H1 (cell line): ENCODE results near the gene GRIK4. TPM values are rescaled to one million over a fixed set of nuclear protein-coding genes. Genes with fewer than 3 reads are reported as not detected.
A peak's percentile ranks its signal among the peaks of the same experiment; 100 is the strongest.

ENCODE experiments used
- CTCF ChIA-PET: fragments of 300-600 bp; sonication (Branson Sonifier 250); formaldehyde crosslinking; loops from one replicate; lab custom pipeline; 2021; ENCODE audit not compliant: partially characterized antibody; lab: Charles Lee
- POLR2A ChIA-PET: fragments of 300-600 bp; sonication (Branson Sonifier 250); formaldehyde crosslinking; loops from one replicate; lab custom pipeline; 2021; ENCODE audit warnings: inconsistent platforms; ENCODE audit not compliant: partially characterized antibody; lab: Charles Lee
- DNase-seq, 2 experiments: peaks; one replicate each; pipeline versions ENCODE4 v3.0.0 to v3.0.0-alpha.2; 2010 to 2022; ENCODE audit warnings: low spot score in 2 of 2, low read depth in 1 of 2, mixed read lengths in 1 of 2
- FAIRE-seq: peaks from 2 replicates; lab custom pipeline; 2011; peaks lifted over from hg19 to GRCh38; lab: Jason Lieb, UNC
- H2AFZ ChIP-seq: 2 replicates; pipeline ENCODE4 v1.8.1; 2012; ENCODE audit warnings: low read length, inconsistent platforms
- H2AK5ac ChIP-seq: 2 replicates; pipeline ENCODE4 v1.6.1; 2013; ENCODE audit warnings: low read depth, low read length
- H2BK120ac ChIP-seq: replicated peaks from 2 replicates; pipeline ENCODE3; 2013; ENCODE audit warnings: low read depth, low read length, inconsistent platforms
- H2BK12ac ChIP-seq: 2 replicates; pipeline ENCODE4 v1.6.1; 2013; ENCODE audit warnings: low read depth, low read length
- H2BK15ac ChIP-seq: 2 replicates; pipeline ENCODE4 v1.6.1; 2013; ENCODE audit warnings: low read length
- H2BK20ac ChIP-seq: 2 replicates; pipeline ENCODE4 v1.6.1; 2013; ENCODE audit warnings: low read length
- H2BK5ac ChIP-seq: 2 replicates; pipeline ENCODE4 v1.6.1; 2013; ENCODE audit warnings: low read depth, low read length
- H3K14ac ChIP-seq: 2 replicates; pipeline ENCODE4 v1.6.1; 2013; ENCODE audit warnings: inconsistent platforms; ENCODE audit not compliant: insufficient read length
- H3K18ac ChIP-seq: 2 replicates; pipeline ENCODE4 v1.6.1; 2013; ENCODE audit warnings: low read length; ENCODE audit errors: extremely low read depth
- H3K23ac ChIP-seq: 2 replicates; pipeline ENCODE4 v1.6.1; 2013; ENCODE audit warnings: inconsistent platforms; ENCODE audit not compliant: insufficient read length
- H3K23me2 ChIP-seq: 2 replicates; pipeline ENCODE4 v1.6.1; 2013; ENCODE audit warnings: low read depth, low read length
- H3K27ac ChIP-seq: 2 replicates; pipeline ENCODE4 v1.6.1; 2011; ENCODE audit warnings: low read depth, low read length, inconsistent platforms
- H3K27me3 ChIP-seq, 4 experiments: replicated peaks in 1 of 4; 1 replicate in 1 of 4; 2 replicates in 3 of 4; pipeline versions ENCODE4 v1.6.1 to v1.8.1; 2011 to 2013; ENCODE audit warnings: low read length in 3 of 4, mild to moderate bottlenecking in 3 of 4, inconsistent platforms in 2 of 4, mixed read lengths in 2 of 4, moderate library complexity in 1 of 4; ENCODE audit not compliant: control insufficient read depth in 3 of 4, insufficient read depth in 3 of 4; ENCODE audit errors: extremely low read depth in 1 of 4
- H3K36me3 ChIP-seq, 4 experiments: 2 replicates each; pipeline versions ENCODE4 v1.6.1 to v1.8.1; 2011 to 2013; ENCODE audit warnings: mild to moderate bottlenecking in 4 of 4, low read length in 3 of 4, moderate library complexity in 2 of 4, control low read depth in 1 of 4, inconsistent platforms in 1 of 4; ENCODE audit not compliant: insufficient read depth in 4 of 4, control insufficient read depth in 2 of 4
- H3K4ac ChIP-seq: replicated peaks from 2 replicates; pipeline ENCODE3; 2013; ENCODE audit warnings: low read length, low read depth, mixed read lengths, inconsistent platforms; ENCODE audit not compliant: insufficient read length
- H3K4me1 ChIP-seq, 4 experiments: replicated peaks in 1 of 4; 1 replicate in 1 of 4; 2 replicates in 3 of 4; pipeline versions ENCODE4 v1.6.1 to v1.8.1; 2011 to 2013; ENCODE audit warnings: low read length in 3 of 4, inconsistent platforms in 2 of 4, mixed read lengths in 1 of 4; ENCODE audit not compliant: insufficient read depth in 4 of 4, control insufficient read depth in 3 of 4
- H3K4me2 ChIP-seq, 2 experiments: 2 replicates each; pipeline versions ENCODE4 v1.6.1 to v1.8.1; 2011 to 2013; ENCODE audit warnings: low read depth in 2 of 2, low read length in 2 of 2, control low read depth in 1 of 2, inconsistent platforms in 1 of 2, mild to moderate bottlenecking in 1 of 2; ENCODE audit not compliant: insufficient read depth in 1 of 2
- H3K4me3 ChIP-seq, 4 experiments: fragments of 200-600, 300-600 bp in 1 of 4; sonication (generic), shearing (Covaris generic), sonication (Bioruptor Twin) in 1 of 4; 2 replicates each; pipeline versions ENCODE4 v1.5.1 to v1.8.1; 2011 to 2016; ENCODE audit warnings: low read length in 4 of 4, low read depth in 3 of 4, control low read depth in 2 of 4, inconsistent platforms in 2 of 4, mild to moderate bottlenecking in 2 of 4, mixed read lengths in 1 of 4, moderate library complexity in 1 of 4; ENCODE audit not compliant: insufficient read depth in 2 of 4; ENCODE audit errors: extremely low read depth in 1 of 4
- H3K56ac ChIP-seq: replicated peaks from 2 replicates; pipeline ENCODE3; 2013; ENCODE audit warnings: low read depth, mild to moderate bottlenecking, mixed read lengths, low read length, inconsistent platforms; ENCODE audit not compliant: insufficient read length
- H3K79me1 ChIP-seq: 2 replicates; pipeline ENCODE4 v1.6.1; 2013; ENCODE audit warnings: low read depth, low read length, control low read depth
- H3K79me2 ChIP-seq, 2 experiments: 2 replicates each; pipeline versions ENCODE4 v1.6.1 to v1.8.1; 2012 to 2013; ENCODE audit warnings: low read length in 2 of 2, mild to moderate bottlenecking in 2 of 2, inconsistent platforms in 1 of 2; ENCODE audit not compliant: insufficient read depth in 2 of 2, control insufficient read depth in 1 of 2
- H3K9ac ChIP-seq, 4 experiments: replicated peaks in 1 of 4; 1 replicate in 1 of 4; 2 replicates in 3 of 4; pipeline versions ENCODE4 v1.6.1 to v1.8.1; 2011 to 2013; ENCODE audit warnings: low read depth in 3 of 4, low read length in 3 of 4, control low read depth in 2 of 4, mild to moderate bottlenecking in 2 of 4, moderate library complexity in 2 of 4, inconsistent platforms in 1 of 4; ENCODE audit errors: extremely low read depth in 1 of 4
- H3K9me3 ChIP-seq, 2 experiments: 2 replicates each; pipeline versions ENCODE4 v1.6.1 to v1.8.1; 2012 to 2013; ENCODE audit warnings: mild to moderate bottlenecking in 2 of 2, moderate library complexity in 2 of 2, control low read depth in 1 of 2, inconsistent platforms in 1 of 2, low read depth in 1 of 2, low read length in 1 of 2, mixed read lengths in 1 of 2; ENCODE audit not compliant: insufficient read depth in 2 of 2
- H4K20me1 ChIP-seq, 2 experiments: replicated peaks in 1 of 2; 2 replicates each; pipeline versions ENCODE3 to v1.8.1; 2011 to 2013; ENCODE audit warnings: inconsistent platforms in 2 of 2, low read length in 2 of 2, mild to moderate bottlenecking in 1 of 2; ENCODE audit not compliant: insufficient read depth in 2 of 2, control insufficient read depth in 1 of 2
- H4K5ac ChIP-seq: 2 replicates; pipeline ENCODE4 v1.6.1; 2013; ENCODE audit warnings: low read length, low read depth, mixed read lengths, inconsistent platforms; ENCODE audit not compliant: insufficient read length
- H4K8ac ChIP-seq: 2 replicates; pipeline ENCODE4 v1.8.0; 2013; ENCODE audit warnings: mild to moderate bottlenecking, moderate library complexity, low read length, inconsistent platforms; ENCODE audit not compliant: insufficient read depth; ENCODE audit errors: extremely low read depth
- H4K91ac ChIP-seq: replicated peaks from 2 replicates; pipeline ENCODE3; 2013; ENCODE audit warnings: low read length, mixed read lengths, inconsistent platforms; ENCODE audit not compliant: insufficient read length
- BRCA1 ChIP-seq: IDR thresholded peaks from 2 replicates; pipeline ENCODE4 v1.6.1; 2012; ENCODE audit warnings: low read depth, low read length, improper control_type of control experiment
- CTBP2 ChIP-seq: IDR thresholded peaks from 2 replicates; pipeline ENCODE4 v1.7.0; 2011; ENCODE audit warnings: borderline replicate concordance, mild to moderate bottlenecking, moderate library complexity, mixed read lengths, low read length; ENCODE audit not compliant: insufficient read depth, insufficient read length
- CTCF ChIP-seq, 3 experiments: IDR thresholded peaks; 1 replicate in 2 of 3; 2 replicates in 1 of 3; pipeline versions ENCODE4 v1.5.1 to v1.6.1; 2011; ENCODE audit warnings: low read length in 3 of 3, mild to moderate bottlenecking in 3 of 3, inconsistent platforms in 2 of 3, low read depth in 1 of 3, moderate library complexity in 1 of 3; ENCODE audit not compliant: insufficient read depth in 1 of 3; ENCODE audit errors: control extremely low read depth in 1 of 3
- EGR1 ChIP-seq: IDR thresholded peaks from 2 replicates; pipeline ENCODE4 v1.6.1; 2011; ENCODE audit warnings: low read depth, low read length, borderline replicate concordance
- MAFK ChIP-seq: IDR thresholded peaks from 2 replicates; pipeline ENCODE4 v1.6.1; 2012; ENCODE audit warnings: low read depth, mild to moderate bottlenecking, improper control_type of control experiment, low read length
- RAD21 ChIP-seq, 2 experiments: IDR thresholded peaks in 1 of 2; conservative IDR thresholded peaks in 1 of 2; 2 replicates each; pipeline ENCODE4 v1.6.1; 2011; ENCODE audit warnings: low read depth in 2 of 2, low read length in 2 of 2, improper control_type of control experiment in 1 of 2, inconsistent platforms in 1 of 2, mild to moderate bottlenecking in 1 of 2, moderate library complexity in 1 of 2
- SRF ChIP-seq: IDR thresholded peaks from 2 replicates; pipeline ENCODE4 v1.6.1; 2011; ENCODE audit warnings: mild to moderate bottlenecking, low read depth, low read length, moderate library complexity
- USF2 ChIP-seq: IDR thresholded peaks from 2 replicates; pipeline ENCODE4 v1.6.1; 2011; ENCODE audit warnings: low read length, improper control_type of control experiment
- WGBS, 2 experiments: shearing (Covaris generic) in 1 of 2; methylation state at CpG; one replicate each; pipeline versions ENCODE4 v1.1.6 to v1.1.7; 2013 to 2015; ENCODE audit warnings: low lambda C conversion rate in 2 of 2, mixed read lengths in 2 of 2, inconsistent platforms in 1 of 2, low coverage in 1 of 2, missing lambda C conversion rate in 1 of 2; ENCODE audit not compliant: insufficient replicate concordance in 2 of 2, insufficient coverage in 1 of 2, insufficient read length in 1 of 2; ENCODE audit errors: extremely low coverage in 1 of 2, missing lambda C conversion rate in 1 of 2; 5-methylcytosine and 5-hydroxymethylcytosine counted together
- polyA plus RNA-seq, 7 experiments: library from polyadenylated mRNA; depleted of rRNA in 3 of 7; stranded (reverse) in 5 of 7; unstranded in 2 of 7; fragments of >200 nt in 5 of 7; fragments of 200-250 nt in 2 of 7; gene quantifications; 1 replicate in 5 of 7; 2 replicates in 1 of 7; 4 replicates in 1 of 7; pipeline versions ENCODE4 v1.2.1 to v1.2.3, GENCODE V29; 2011 to 2013; ENCODE audit warnings: missing spikeins in 2 of 7, mixed read lengths in 2 of 7
- total RNA-seq: library from RNA; stranded (reverse); fragmentation: NEBNext Ultra II Directional; extraction: Animal tissue kit (Norgen Biotek cat#: 25700); gene quantifications from 2 replicates; pipeline ENCODE4 v1.2.1, GENCODE V29; 2021

Gene GRIK4
- total and polyA plus RNA-seq, 2 of the 8 experiments (the other 6 are each of a cell fraction or from before 2014, with no cell fraction given), result 1.2 to 2.9 TPM

DNA sequence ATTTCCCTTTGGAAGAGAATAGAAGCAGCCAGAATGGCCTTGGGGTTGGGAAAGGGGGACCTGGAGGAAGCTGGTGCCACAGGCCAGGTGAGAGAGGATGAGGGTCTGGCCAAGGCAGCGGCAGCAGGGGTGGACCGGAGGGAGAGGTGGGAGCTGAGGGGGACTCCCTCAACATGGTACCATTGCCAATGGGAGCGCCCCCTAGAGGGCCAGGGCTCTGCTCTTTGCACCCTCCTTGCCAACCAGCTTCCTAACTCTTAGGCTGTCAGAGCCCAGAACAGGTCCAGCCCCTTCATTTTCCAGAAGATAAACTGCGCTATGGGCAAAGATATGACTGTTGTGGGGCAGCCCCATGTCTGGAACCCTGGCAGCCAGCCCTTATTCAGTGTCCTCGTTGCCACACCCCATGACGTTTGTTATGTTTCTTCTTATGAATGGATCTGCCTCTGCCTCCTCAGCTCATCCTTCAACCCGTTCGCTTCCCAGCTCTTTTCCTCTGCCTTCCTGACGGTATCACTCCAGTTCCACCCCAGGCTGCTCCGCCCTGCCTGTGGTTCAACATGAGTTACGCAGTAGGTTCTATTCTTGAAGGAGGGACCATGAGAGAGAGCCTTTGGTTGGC is 185.2 kb downstream of the GRIK4 start:
- POLR2A ChIA-PET, result no interaction called here
- DNase-seq, result peak in 1 of 2 experiments; percentile 83
- no peak for TF ChIP-seq BRCA1
- peak; percentile 60 to 77 (median 74) for TF ChIP-seq CTCF (IDR thresholded peaks at IDR 0.05; ENCODE audit: control extremely low read depth in 1 of 3, insufficient read depth in 1 of 3, low read depth in 1 of 3, low read length in 3 of 3)
- no peak for TF ChIP-seq MAFK
- TF ChIP-seq RAD21 (IDR thresholded peaks at IDR 0.05 in 1 of 2, conservative IDR thresholded peaks at IDR 0.05 in 1 of 2; ENCODE audit: low read depth in 2 of 2, low read length in 2 of 2), result peak; percentile 24 to 45; a peak in 3 of 4 replicates
- no peak for TF ChIP-seq CTBP2
- no peak for TF ChIP-seq EGR1
- no peak for TF ChIP-seq USF2
- TF ChIP-seq SRF, result no peak

More for the DNA sequence above, 185.2 kb downstream of the GRIK4 start:
- H3K4me3 ChIP-seq, result no peak overlapping the region
- H3K23ac ChIP-seq, result no peak overlapping the region
- H3K4ac ChIP-seq, result no peak overlapping the region
- H3K9me3 ChIP-seq, result no peaks in the 10 kb centered on the region
- no peak overlapping the region for H2AK5ac ChIP-seq
- H2BK15ac ChIP-seq, result no peak overlapping the region
- H3K79me2 ChIP-seq, result no peaks in the 10 kb centered on the region
- H3K14ac ChIP-seq, result no peak overlapping the region
- H4K91ac ChIP-seq, result no peak overlapping the region
- no peak overlapping the region for H3K56ac ChIP-seq
- no peak overlapping the region for H3K4me2 ChIP-seq
- H4K5ac ChIP-seq, result no peak overlapping the region
- no peaks in the 10 kb centered on the region for H3K23me2 ChIP-seq
- H2AFZ ChIP-seq, result no peak overlapping the region
- H4K8ac ChIP-seq, result no peak overlapping the region
- H3K27ac ChIP-seq, result no peak overlapping the region
- H4K20me1 ChIP-seq, result no peaks in the 10 kb centered on the region
- H3K27me3 ChIP-seq, result no peaks in the 10 kb centered on the region
- 81% methylated on average over 11 of the region's 11 CpGs; no CpG with 5 or more reads in 1 of the 2 experiments for WGBS, 2 experiments
- H3K18ac ChIP-seq, result no peak overlapping the region
- no peak overlapping the region for H3K9ac ChIP-seq
- no peak for FAIRE-seq
- no peak overlapping the region for H2BK120ac ChIP-seq
- peaks cover 0 to 7% (median 2%) of the 10 kb centered on the region in 4 experiments; a peak in 2 of 7 replicates for H3K4me1 ChIP-seq
- no peaks in the 10 kb centered on the region; the same call in 1 of the 2 replicates for H3K79me1 ChIP-seq
- H2BK20ac ChIP-seq, result peak overlapping the region; percentile 61; the same call in 1 of the 2 replicates
- no peak overlapping the region for H2BK5ac ChIP-seq
- H2BK12ac ChIP-seq, result no peak overlapping the region
- H3K36me3 ChIP-seq, result no peaks in the 10 kb centered on the region; a peak in 1 of 8 replicates
- CTCF ChIA-PET, result interaction anchor here (0.6 to 17.4 kb wide), 57 partner anchors 11 to 760 kb away, joined by 3 to 300 read pairs (median 5); partner anchors contain the start of gene GRIK4
